ENCODE measurements around the gene GABBR2.

- TF ChIP-seq CTCF (conservative IDR thresholded peaks at IDR 0.05; ENCODE audit: low read depth in 2 of 2), result peak in 1 of 2 experiments; percentile 42; a peak in 2 of 4 replicates
- no peak for TF ChIP-seq EZH2 (IDR thresholded peaks at IDR 0.05; ENCODE audit: low read depth, unreplicated experiment)
- no peak for TF ChIP-seq ETS1 (IDR thresholded peaks at IDR 0.05)
- TF ChIP-seq REST (IDR thresholded peaks at IDR 0.05; ENCODE audit: unreplicated experiment), result no peak
- TF ChIP-seq EZH2phosphoT487 (IDR thresholded peaks at IDR 0.05; ENCODE audit: unreplicated experiment), result no peak
- no peak for TF ChIP-seq CREB1 (CRISPR knock-in tag; IDR thresholded peaks at IDR 0.05; ENCODE audit: low read depth)
- TF ChIP-seq JUNB (IDR thresholded peaks at IDR 0.05; ENCODE audit: unreplicated experiment), result no peak
- no peak for TF ChIP-seq POLR2AphosphoS5 (IDR thresholded peaks at IDR 0.05; ENCODE audit: low read depth)
These were observed 46.4 kb upstream of the GABBR2 start for GRCh38 chr9:98755006-98755618.

All from GM23338 (cell line).